Mucosa of rectum (tissue), 2 donors: Measurements from ENCODE around the gene SLC1A2.

Experiments
- H3K27ac ChIP-seq, 2 donors: one replicate each; pipeline ENCODE4 v1.7.0; 2013; ENCODE audit warnings: inconsistent platforms in 2 of 2, low read depth in 2 of 2, low read length in 2 of 2
- H3K27me3 ChIP-seq, 2 donors: one replicate each; pipeline ENCODE4 v1.7.0; 2013; ENCODE audit warnings: low read length in 2 of 2; ENCODE audit not compliant: control insufficient read depth in 2 of 2, insufficient read depth in 2 of 2
- H3K36me3 ChIP-seq, 2 donors: one replicate each; pipeline ENCODE4 v1.7.0; 2013; ENCODE audit warnings: low read length in 2 of 2; ENCODE audit not compliant: control insufficient read depth in 2 of 2, insufficient read depth in 2 of 2
- H3K4me1 ChIP-seq, 2 donors: one replicate each; pipeline ENCODE4 v1.7.0; 2013; ENCODE audit warnings: low read length in 2 of 2, mild to moderate bottlenecking in 1 of 2; ENCODE audit not compliant: control insufficient read depth in 2 of 2, insufficient read depth in 2 of 2
- H3K4me3 ChIP-seq, 2 donors: one replicate each; pipeline ENCODE4 v1.7.0; 2013; ENCODE audit warnings: low read length in 2 of 2
- H3K9ac ChIP-seq, 2 donors: one replicate each; pipeline ENCODE4 v1.7.0; 2013; ENCODE audit warnings: low read length in 2 of 2, low read depth in 1 of 2, mild to moderate bottlenecking in 1 of 2
- H3K9me3 ChIP-seq, 2 donors: one replicate each; pipeline ENCODE4 v1.7.0; 2013; ENCODE audit warnings: low read length in 2 of 2; ENCODE audit not compliant: control insufficient read depth in 2 of 2
- donor health status: healthy.
- donor health status: Normal muscosa, but diverticular disease.

Gene SLC1A2

GRCh38 chr11:35352077-35352888 lies 67.1 kb downstream of the SLC1A2 start:
- Histone ChIP-seq H3K4me1 (no peaks in the 10 kb centered on the region), H3K36me3 (no peaks in the 10 kb centered on the region), H3K9me3 (no peaks in the 10 kb centered on the region), H3K27ac (no peak overlapping the region), H3K9ac (no peak overlapping the region), H3K4me3 (no peak overlapping the region), H3K27me3 (no peaks in the 10 kb centered on the region)

DNA sequence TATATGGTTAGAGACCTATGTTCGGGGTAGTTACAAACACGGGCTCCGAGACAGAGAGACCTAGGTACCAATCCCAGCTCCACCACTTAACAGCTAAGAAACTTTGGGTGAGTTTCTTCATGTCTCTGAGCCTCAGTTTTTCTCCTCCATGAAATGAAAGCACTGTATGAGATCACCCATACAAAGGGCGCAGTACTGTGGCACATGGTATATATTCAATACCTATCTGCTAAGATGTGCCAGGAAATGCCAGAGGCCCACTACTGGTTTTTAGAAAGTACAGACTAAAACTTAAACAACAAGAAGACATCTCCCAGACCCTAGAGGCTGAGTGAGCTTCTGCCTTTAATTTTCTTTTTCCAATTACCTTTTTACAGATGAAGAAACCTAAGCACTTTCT lies 69.5 kb downstream of the SLC1A2 start:
- H3K9ac ChIP-seq, result no peak overlapping the region
- no peak overlapping the region for H3K27ac ChIP-seq
- H3K9me3 ChIP-seq, result no peaks in the 10 kb centered on the region
- H3K36me3 ChIP-seq, result no peaks in the 10 kb centered on the region
- H3K4me1 ChIP-seq, result no peaks in the 10 kb centered on the region
- no peaks in the 10 kb centered on the region for H3K27me3 ChIP-seq
- H3K4me3 ChIP-seq, result no peak overlapping the region

- no peaks in the 10 kb centered on the region for H3K36me3 ChIP-seq
- H3K9me3 ChIP-seq, result no peaks in the 10 kb centered on the region
- no peak overlapping the region for H3K9ac ChIP-seq
- H3K27ac ChIP-seq, result no peak overlapping the region
- no peaks in the 10 kb centered on the region for H3K4me1 ChIP-seq
- no peaks in the 10 kb centered on the region for H3K27me3 ChIP-seq
- no peak overlapping the region for H3K4me3 ChIP-seq
These were observed 70.3 kb downstream of the SLC1A2 start for GRCh38 chr11:35348898-35349687.

- Histone ChIP-seq H3K4me1 (no peaks in the 10 kb centered on the region), H3K9ac (no peak overlapping the region), H3K27me3 (no peaks in the 10 kb centered on the region), H3K27ac (no peak overlapping the region), H3K36me3 (no peaks in the 10 kb centered on the region), H3K4me3 (no peak overlapping the region), H3K9me3 (no peaks in the 10 kb centered on the region)
These were observed 71.4 kb downstream of the SLC1A2 start for GRCh38 chr11:35347921-35348331.

DNA sequence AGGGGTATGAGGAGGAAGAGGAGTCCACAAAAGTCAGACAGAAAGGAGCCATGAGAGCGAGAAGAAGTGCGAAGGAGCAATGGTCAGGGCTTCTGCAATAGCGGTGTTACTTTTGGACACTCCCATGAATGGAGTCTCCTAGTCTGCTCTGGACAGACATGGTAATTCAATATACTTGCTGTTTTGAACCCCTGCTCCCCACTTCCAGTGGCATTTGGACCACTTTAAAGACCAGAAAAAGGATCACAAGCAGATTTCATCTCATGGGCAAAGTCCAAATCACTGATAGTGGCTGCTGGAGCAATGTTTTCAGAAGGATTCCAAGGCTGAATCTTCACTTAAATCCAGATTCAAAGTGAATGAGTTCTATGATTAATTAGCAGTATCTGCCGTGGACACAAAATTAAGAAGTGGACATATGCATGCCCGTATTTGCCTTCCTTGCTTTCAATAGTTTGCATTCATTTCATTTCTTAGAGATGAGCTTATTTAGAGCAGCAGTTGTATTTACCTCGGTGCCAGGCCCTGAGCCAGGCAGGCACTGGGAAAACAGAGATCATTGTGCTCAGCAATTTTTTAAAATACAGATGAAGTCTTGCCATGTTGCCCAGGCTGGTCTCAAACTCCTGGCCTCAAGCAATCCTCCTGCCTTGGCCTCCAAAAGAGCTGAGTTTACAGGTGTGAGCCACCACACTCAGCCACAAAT lies 72.0 kb downstream of the SLC1A2 start:
- Histone ChIP-seq H3K9me3 (no peaks in the 10 kb centered on the region), H3K27ac (no peak overlapping the region), H3K9ac (no peak overlapping the region), H3K4me1 (no peaks in the 10 kb centered on the region), H3K27me3 (no peaks in the 10 kb centered on the region), H3K36me3 (no peaks in the 10 kb centered on the region), H3K4me3 (no peak overlapping the region)

DNA sequence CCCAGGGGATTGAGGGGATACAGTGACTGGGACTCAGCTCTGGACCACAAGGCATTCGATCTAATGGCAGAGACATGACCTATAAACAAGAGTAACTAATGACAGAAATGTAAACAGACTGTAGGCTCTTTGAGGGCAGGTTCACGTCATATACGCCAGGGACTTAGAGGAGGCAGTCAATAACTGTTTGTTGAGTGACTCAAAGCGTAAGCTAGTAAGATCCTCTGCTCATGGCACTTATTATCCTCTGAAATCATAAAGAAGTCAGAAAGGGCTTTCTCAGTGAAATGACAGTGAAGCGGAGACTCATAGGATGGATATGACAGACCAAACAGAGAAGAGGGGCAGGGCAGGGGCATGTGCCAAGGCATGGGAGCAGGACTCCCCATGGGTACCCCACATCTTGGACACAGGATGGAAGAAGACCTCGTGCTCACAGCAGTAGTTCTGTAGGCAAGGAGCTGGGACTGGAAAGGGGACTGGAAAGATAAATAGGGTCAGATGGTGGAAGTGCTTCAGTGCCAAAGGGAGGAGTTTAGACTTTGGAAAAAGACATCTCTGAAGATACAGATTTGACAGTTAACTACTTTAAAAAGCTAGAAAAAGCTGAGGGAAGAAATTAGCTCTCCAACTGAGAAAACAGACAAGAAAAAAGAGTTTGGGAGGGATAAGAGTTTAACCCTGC lies 72.7 kb downstream of the SLC1A2 start:
- Histone ChIP-seq H3K9ac (no peak overlapping the region), H3K27ac (no peak overlapping the region), H3K4me1 (no peaks in the 10 kb centered on the region), H3K36me3 (no peaks in the 10 kb centered on the region), H3K4me3 (no peak overlapping the region), H3K9me3 (no peaks in the 10 kb centered on the region), H3K27me3 (no peaks in the 10 kb centered on the region)

DNA sequence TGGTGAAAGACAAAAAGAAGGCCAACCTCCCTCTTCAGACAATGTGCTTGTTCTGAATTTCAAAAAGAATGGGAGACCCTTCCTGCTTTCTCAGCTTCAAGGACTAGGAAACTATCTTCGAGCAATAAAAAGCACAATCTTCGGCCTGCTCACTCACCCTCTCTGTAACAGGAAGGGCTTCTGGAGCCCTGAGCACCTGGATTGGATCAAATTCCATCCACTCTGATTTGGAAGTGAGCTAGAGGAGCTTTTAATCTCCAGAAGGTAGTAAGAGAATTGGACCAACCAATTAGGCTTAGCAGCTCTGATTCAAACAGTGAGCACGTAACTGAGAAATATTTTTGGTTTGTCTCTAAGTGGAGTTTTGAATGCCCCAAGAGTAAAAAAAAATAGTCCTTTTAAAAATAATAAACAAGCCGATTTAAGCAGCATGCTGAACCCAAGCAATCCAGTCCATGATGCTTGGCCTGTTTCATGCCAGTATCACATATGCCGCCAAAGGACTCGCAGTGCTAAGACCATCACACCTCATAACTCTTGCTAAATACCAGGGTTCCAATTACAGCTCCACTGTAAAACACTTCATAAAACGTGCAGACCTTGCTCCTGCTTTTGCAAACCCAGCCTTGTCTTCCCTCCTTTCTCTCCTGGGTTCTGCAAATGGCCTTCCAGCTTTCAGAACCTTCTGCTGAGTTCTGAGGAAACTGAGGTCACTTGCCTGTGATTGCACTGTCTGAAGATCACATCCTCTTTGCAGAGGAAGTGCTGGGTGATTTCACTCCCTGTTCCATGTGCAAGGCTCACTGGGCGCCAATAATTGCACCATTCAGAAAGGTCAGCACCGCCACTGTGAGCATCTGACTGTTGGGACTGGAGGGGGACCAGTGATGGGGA lies 74.4 kb downstream of the SLC1A2 start:
- Histone ChIP-seq H3K9ac (no peak overlapping the region), H3K36me3 (no peaks in the 10 kb centered on the region), H3K9me3 (no peaks in the 10 kb centered on the region), H3K27me3 (no peaks in the 10 kb centered on the region), H3K4me3 (no peak overlapping the region), H3K27ac (no peak overlapping the region), H3K4me1 (no peaks in the 10 kb centered on the region)

- no peaks in the 10 kb centered on the region for H3K9me3 ChIP-seq
- no peaks in the 10 kb centered on the region for H3K4me1 ChIP-seq
- H3K4me3 ChIP-seq, result no peak overlapping the region
- H3K9ac ChIP-seq, result no peak overlapping the region
- no peak overlapping the region for H3K27ac ChIP-seq
- H3K27me3 ChIP-seq, result no peaks in the 10 kb centered on the region
- H3K36me3 ChIP-seq, result no peaks in the 10 kb centered on the region
These were observed 76.2 kb downstream of the SLC1A2 start for GRCh38 chr11:35343033-35343598.

- Histone ChIP-seq H3K9me3 (no peaks in the 10 kb centered on the region), H3K27me3 (no peaks in the 10 kb centered on the region), H3K4me3 (no peak overlapping the region), H3K36me3 (no peaks in the 10 kb centered on the region), H3K4me1 (no peaks in the 10 kb centered on the region), H3K9ac (no peak overlapping the region), H3K27ac (no peak overlapping the region)
These were observed 78.6 kb downstream of the SLC1A2 start for GRCh38 chr11:35340715-35341114.
